Keratinocyte (primary cell): ENCODE results near the gene DMGDH. TPM values are rescaled to one million over a fixed set of nuclear protein-coding genes. Genes with fewer than 3 reads are reported as not detected.

Experiments used
- DNase-seq: peaks from one replicate; pipeline ENCODE4 v3.0.0-alpha.2; 2011; ENCODE audit warnings: low read depth, missing footprints, low spot score
- FAIRE-seq: peaks from 2 replicates; lab custom pipeline; 2011; peaks lifted over from hg19 to GRCh38; lab: Jason Lieb, UNC
- H2AFZ ChIP-seq: 2 replicates; pipeline ENCODE4 v1.6.0; 2012; ENCODE audit warnings: low read length, control low read depth, inconsistent platforms; ENCODE audit not compliant: control insufficient read depth
- H3K27ac ChIP-seq: 2 replicates; pipeline ENCODE4 v1.5.1; 2011; ENCODE audit warnings: low read length; ENCODE audit not compliant: control insufficient read depth, insufficient read depth
- H3K27me3 ChIP-seq: 3 replicates; pipeline ENCODE4 v1.6.0; 2011; ENCODE audit warnings: low read length; ENCODE audit not compliant: control insufficient read depth, insufficient read depth; ENCODE audit errors: extremely low read depth
- H3K36me3 ChIP-seq, 2 experiments: 2 replicates in 1 of 2; 3 replicates in 1 of 2; pipeline ENCODE4 v1.5.1; 2011; ENCODE audit warnings: low read length in 2 of 2, mild to moderate bottlenecking in 1 of 2; ENCODE audit not compliant: control insufficient read depth in 2 of 2, insufficient read depth in 2 of 2; ENCODE audit errors: extremely low read depth in 1 of 2
- H3K4me1 ChIP-seq: 3 replicates; pipeline ENCODE4 v1.5.1; 2011; ENCODE audit warnings: low read length; ENCODE audit not compliant: control insufficient read depth, insufficient read depth; ENCODE audit errors: extremely low read depth
- H3K4me2 ChIP-seq: 3 replicates; pipeline ENCODE4 v1.6.0; 2011; ENCODE audit warnings: low read depth, low read length; ENCODE audit not compliant: control insufficient read depth, insufficient read depth; ENCODE audit errors: extremely low read depth
- H3K4me3 ChIP-seq, 3 experiments: fragments of 200-600 bp in 1 of 3; sonication (generic) in 1 of 3; 2 replicates in 2 of 3; 3 replicates in 1 of 3; pipeline ENCODE4 v1.5.1; 2011 to 2016; ENCODE audit warnings: low read length in 3 of 3, mild to moderate bottlenecking in 3 of 3, control low read depth in 2 of 3, inconsistent platforms in 1 of 3, low read depth in 1 of 3, mixed read lengths in 1 of 3, mixed run types in 1 of 3, moderate library complexity in 1 of 3; ENCODE audit not compliant: control insufficient read depth in 2 of 3, insufficient read depth in 2 of 3; ENCODE audit errors: extremely low read depth in 1 of 3
- H3K79me2 ChIP-seq: 2 replicates; pipeline ENCODE4 v1.6.0; 2012; ENCODE audit warnings: low read length; ENCODE audit not compliant: control insufficient read depth, insufficient read depth
- H3K9ac ChIP-seq: 3 replicates; pipeline ENCODE4 v1.6.0; 2011; ENCODE audit warnings: low read length; ENCODE audit not compliant: control insufficient read depth, insufficient read depth; ENCODE audit errors: extremely low read depth
- H3K9me1 ChIP-seq: 3 replicates; pipeline ENCODE4 v1.6.0; 2011; ENCODE audit warnings: low read length; ENCODE audit not compliant: control insufficient read depth, insufficient read depth; ENCODE audit errors: extremely low read depth
- H3K9me3 ChIP-seq: 2 replicates; pipeline ENCODE4 v1.5.1; 2012; ENCODE audit warnings: low read depth, low read length; ENCODE audit not compliant: control insufficient read depth
- H4K20me1 ChIP-seq: 3 replicates; pipeline ENCODE4 v1.6.0; 2011; ENCODE audit warnings: low read length; ENCODE audit not compliant: control insufficient read depth, insufficient read depth; ENCODE audit errors: extremely low read depth
- CTCF ChIP-seq, 3 experiments: IDR thresholded peaks in 1 of 3; conservative IDR thresholded peaks in 1 of 3; optimal IDR thresholded peaks in 1 of 3; 2 replicates in 2 of 3; 3 replicates in 1 of 3; pipeline versions ENCODE3 to v1.5.1; 2011; ENCODE audit warnings: low read length in 3 of 3, mild to moderate bottlenecking in 3 of 3, moderate library complexity in 2 of 3, control low read depth in 1 of 3, inconsistent platforms in 1 of 3; ENCODE audit not compliant: insufficient read depth in 2 of 3; ENCODE audit errors: extremely low read depth in 1 of 3
- EZH2 ChIP-seq: IDR thresholded peaks from one replicate; pipeline ENCODE4 v1.6.1; 2012; ENCODE audit warnings: inconsistent platforms, mild to moderate bottlenecking, low read length, moderate library complexity
- dilution Hi-C: fragments of 300-500 bp; cut with MboI; formaldehyde crosslinking; loops from one replicate; pipeline ENCODE4 v1.7.0; 2020; ENCODE audit warnings: low sequenced_read_pairs; ENCODE audit not compliant: extremely low pct_ligation_motif_present
- polyA minus RNA-seq, 3 experiments: library from RNA; depleted of rRNA, polyadenylated mRNA; stranded (reverse); fragments of >200 nt; gene quantifications; 1 replicate in 1 of 3; 2 replicates in 1 of 3; 3 replicates in 1 of 3; pipeline ENCODE4 v1.2.3, GENCODE V29; 2011
- polyA plus RNA-seq, 5 experiments: library from polyadenylated mRNA; depleted of rRNA in 3 of 5; stranded (reverse) in 3 of 5; stranded (forward) in 1 of 5; unstranded in 1 of 5; fragments of >200 nt; gene quantifications; 1 replicate in 1 of 5; 2 replicates in 3 of 5; 3 replicates in 1 of 5; pipeline versions ENCODE4 v1.2.1 to v1.2.3, GENCODE V29; 2011 to 2012; ENCODE audit warnings: missing spikeins in 2 of 5, low read depth in 1 of 5, low replicate concordance in 1 of 5

The DMGDH gene
- polyA plus RNA-seq (0.13 to 0.20 TPM in 2 of 3 replicates, not detected in the other), polyA minus RNA-seq (0.61 to 1.1 TPM in 2 of 3 replicates, not detected in the other)
- 1.8 TPM for polyA plus RNA-seq (2011; ENCODE audit: low read depth)
- 0.03 TPM in 1 of 2 replicates, not detected in the other for polyA plus RNA-seq (2011; cell fraction: cytosol; rRNA removed)
- polyA plus RNA-seq (2011; cell fraction: nucleus; rRNA removed), result 0.07 and 0.25 TPM in 2 replicates
- polyA plus RNA-seq (2012; ENCODE audit: low replicate concordance), result 3.5 TPM in 1 of 2 replicates, not detected in the other
- polyA minus RNA-seq (2011; cell fraction: cytosol; rRNA and poly(A)+ RNA removed), result not detected
- polyA minus RNA-seq (2011; cell fraction: nucleus; rRNA and poly(A)+ RNA removed), result 0.78 TPM in 1 of 2 replicates, not detected in the other

GRCh38 chr5:79069488-79070349 is at the start of gene DMGDH, which contains the start of gene BHMT2:
Gene DMGDH (minus strand): TSS chr5:79069674. CDS start chr5:79069620, 54 bp downstream.
Gene BHMT2 (plus strand): TSS chr5:79069767. CDS start chr5:79069783, 16 bp downstream.
- Histone ChIP-seq H3K79me2 (no peaks in the 10 kb centered on the region), H3K27ac (no peak within 1 kb of the TSS), H3K9ac (no peak within 1 kb of the TSS), H4K20me1 (no peaks in the 10 kb centered on the region), H3K4me3 (no peak within 1 kb of the TSS), H2AFZ (no peak within 1 kb of the TSS), H3K4me2 (peak within 1 kb of the TSS; percentile 48), H3K27me3 (peaks cover 7% of the 10 kb centered on the region), H3K9me1 (no peaks in the 10 kb centered on the region), H3K36me3 (no peaks in the 10 kb centered on the region), H3K4me1 (no peaks in the 10 kb centered on the region), H3K9me3 (no peaks in the 10 kb centered on the region)
- no peak for FAIRE-seq
- no peak for DNase-seq
- TF ChIP-seq CTCF (optimal IDR thresholded peaks at IDR 0.05 in 1 of 3, IDR thresholded peaks at IDR 0.05 in 1 of 3, conservative IDR thresholded peaks at IDR 0.05 in 1 of 3; ENCODE audit: extremely low read depth in 1 of 3, insufficient read depth in 2 of 3, low read length in 3 of 3), result no peak
- TF ChIP-seq EZH2, result no peak
- dilution Hi-C loops, result no loop called here

- dilution Hi-C loops, result no loop called here
These were observed 43.2 kb upstream of the DMGDH start for GRCh38 chr5:79112703-79113058.

More at GRCh38 chr5:79112703-79113058, 43.2 kb upstream of the DMGDH start:
- no peaks in the 10 kb centered on the region for H3K4me1 ChIP-seq
- H3K27me3 ChIP-seq, result peaks cover 42% of the 10 kb centered on the region
- H3K9me3 ChIP-seq, result no peaks in the 10 kb centered on the region
- H3K36me3 ChIP-seq, result no peaks in the 10 kb centered on the region
- no peaks in the 10 kb centered on the region for H4K20me1 ChIP-seq
- H3K9ac ChIP-seq, result no peak overlapping the region
- H3K27ac ChIP-seq, result no peak overlapping the region
- TF ChIP-seq EZH2, result peak; percentile 53
- no peak for TF ChIP-seq CTCF (optimal IDR thresholded peaks at IDR 0.05 in 1 of 3, IDR thresholded peaks at IDR 0.05 in 1 of 3, conservative IDR thresholded peaks at IDR 0.05 in 1 of 3; ENCODE audit: extremely low read depth in 1 of 3, insufficient read depth in 2 of 3, low read length in 3 of 3)
- H2AFZ ChIP-seq, result no peak overlapping the region
- DNase-seq, result no peak
- H3K9me1 ChIP-seq, result no peaks in the 10 kb centered on the region
- no peaks in the 10 kb centered on the region for H3K79me2 ChIP-seq
- H3K4me2 ChIP-seq, result no peak overlapping the region
- H3K4me3 ChIP-seq, result no peak overlapping the region
- FAIRE-seq, result no peak
